GM20431 (cell line): ENCODE data around the gene ISG15.
"Not testable (repeated sequence)": the region's sequence is repeated elsewhere in the genome, so short reads cannot be mapped to it uniquely, and the experiment has no call there.

ENCODE experiments used
- in situ Hi-C: fragments of 300-500 bp; cut with MseI, MboI; formaldehyde crosslinking; loops from one replicate; pipeline ENCODE4 v1.15.0; 2020; ENCODE audit warnings: low sequenced_read_pairs; ENCODE audit not compliant: unreplicated experiment

Gene ISG15

DNA sequence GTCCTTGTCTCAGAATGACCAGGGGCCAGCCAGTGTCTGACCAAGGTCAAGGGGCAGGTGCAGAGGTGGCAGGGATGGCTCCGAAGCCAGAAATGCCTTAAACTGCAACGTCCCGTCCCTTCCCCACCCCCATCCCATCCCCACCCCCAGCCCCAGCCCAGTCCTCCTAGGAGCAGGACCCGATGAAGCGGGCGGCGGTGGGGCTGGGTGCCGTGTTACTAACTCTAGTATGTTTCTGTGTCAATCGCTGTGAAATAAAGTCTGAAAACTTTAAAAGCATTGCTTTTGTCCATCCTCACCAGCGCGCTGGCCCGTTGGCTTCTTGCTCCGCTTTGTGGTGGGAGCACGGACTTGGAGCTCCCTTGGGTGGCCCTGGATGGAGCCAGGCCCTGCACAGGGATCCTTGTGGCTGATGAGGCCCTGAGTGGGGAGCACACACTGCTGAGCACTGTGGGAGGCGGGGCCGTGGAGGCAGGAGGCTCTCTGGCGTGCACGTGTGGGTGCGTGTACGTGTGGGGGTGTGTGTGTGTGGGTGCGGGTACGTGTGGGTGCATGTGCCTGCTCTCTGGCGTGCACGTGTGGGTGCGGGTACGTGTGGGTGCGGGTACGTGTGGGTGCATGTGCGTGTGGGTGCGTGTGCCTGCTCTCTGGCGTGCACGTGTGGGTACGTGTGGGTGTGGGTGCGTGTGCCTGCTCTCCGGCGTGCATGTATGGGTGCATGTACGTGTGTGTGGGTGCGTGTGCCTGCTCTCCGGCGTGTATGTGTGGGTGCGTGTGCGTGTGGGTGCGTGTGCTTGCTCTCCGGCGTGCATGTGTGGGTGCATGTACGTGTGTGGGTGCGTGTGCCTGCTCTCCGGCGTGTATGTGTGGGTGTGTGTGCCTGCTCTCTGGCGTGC lies 42.8 kb downstream of the ISG15 start:
- in situ Hi-C loops = no loop called here

DNA sequence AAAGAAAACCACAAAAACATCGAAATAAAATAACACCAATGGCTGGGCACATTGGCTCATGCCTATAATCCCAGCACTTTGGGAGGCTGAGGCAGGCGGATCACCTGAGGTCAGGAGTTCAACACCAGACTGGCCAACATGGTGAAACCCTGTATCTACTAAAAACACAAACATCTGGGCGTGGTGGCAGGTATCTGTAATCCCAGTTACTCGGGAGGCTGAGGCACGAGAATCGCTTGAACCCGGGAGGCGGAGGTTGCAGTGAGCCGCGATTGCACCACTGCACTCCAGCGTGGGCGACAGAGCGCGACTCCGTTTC lies 44.4 kb downstream of the ISG15 start:
- in situ Hi-C loops = not testable (repeated sequence)

DNA sequence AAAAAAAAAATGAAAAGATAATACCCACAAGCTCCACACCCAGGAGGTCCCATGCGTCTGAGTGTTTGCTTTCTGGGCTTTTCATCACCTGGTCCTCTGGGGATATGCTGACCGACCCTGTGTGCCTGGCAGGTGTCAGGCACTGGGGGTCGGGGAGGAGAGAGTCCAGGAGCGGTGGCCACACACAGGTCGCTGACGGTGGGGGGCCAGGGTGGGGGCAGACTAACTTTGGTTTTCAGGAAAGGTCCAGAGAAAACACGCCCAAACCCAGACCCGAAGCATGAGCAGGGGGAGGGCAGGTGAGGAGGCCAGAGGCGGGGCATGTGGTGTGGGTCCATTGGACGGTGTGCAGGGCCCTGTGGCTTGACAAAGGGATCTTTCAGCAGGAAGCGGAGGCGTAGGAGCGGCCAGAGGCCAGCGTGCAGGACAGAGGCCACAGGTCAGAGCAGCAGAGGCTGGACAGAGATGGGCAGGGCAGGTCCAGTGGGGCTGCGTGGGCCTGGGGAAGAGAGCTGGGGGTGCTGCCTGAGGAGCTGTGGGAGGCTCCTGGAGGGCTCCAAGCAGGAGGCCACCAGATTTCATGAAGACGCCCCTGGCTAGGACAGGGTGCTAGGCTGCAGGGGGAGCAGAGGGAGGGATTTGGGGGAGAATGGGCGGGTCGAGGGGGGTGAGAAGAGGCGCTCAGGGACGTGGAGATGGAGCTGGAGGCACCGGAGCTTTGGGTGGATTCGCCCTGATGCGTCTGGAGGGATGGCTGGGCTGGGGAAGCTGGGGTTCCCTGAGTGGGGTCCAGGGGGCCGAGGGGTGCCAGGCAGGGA lies 45.0 kb downstream of the ISG15 start:
- in situ Hi-C loops = no loop called here

DNA sequence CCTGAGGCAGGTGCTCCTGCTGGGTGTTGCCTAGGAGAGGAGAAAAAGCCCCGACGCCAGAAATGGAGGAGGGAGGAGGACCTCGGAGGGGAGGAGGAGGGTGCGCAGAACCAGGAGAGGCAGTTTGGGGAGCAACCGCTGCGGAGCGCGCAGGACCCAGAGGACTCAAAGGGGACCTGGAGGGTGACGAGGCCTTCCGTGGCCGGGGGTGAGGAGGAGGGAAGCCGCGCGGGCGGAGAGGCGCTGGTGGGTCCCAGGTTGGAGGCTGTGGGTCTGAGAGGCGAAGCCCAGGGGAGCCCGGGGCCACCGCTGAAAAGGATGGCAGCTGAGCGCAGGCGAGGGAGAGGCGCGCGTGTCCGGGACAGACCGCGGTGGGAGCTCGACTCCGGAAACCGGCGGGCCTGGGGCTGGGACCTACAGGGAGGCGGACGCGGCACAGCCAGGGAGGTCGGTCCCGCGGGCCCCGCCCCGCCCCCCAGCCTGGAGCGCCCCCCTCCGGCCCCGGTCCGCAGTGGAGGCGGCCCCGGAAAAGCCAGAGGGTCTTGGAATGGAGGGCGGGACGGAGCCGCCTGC lies 45.7 kb downstream of the ISG15 start:
- in situ Hi-C loops = no loop called here

DNA sequence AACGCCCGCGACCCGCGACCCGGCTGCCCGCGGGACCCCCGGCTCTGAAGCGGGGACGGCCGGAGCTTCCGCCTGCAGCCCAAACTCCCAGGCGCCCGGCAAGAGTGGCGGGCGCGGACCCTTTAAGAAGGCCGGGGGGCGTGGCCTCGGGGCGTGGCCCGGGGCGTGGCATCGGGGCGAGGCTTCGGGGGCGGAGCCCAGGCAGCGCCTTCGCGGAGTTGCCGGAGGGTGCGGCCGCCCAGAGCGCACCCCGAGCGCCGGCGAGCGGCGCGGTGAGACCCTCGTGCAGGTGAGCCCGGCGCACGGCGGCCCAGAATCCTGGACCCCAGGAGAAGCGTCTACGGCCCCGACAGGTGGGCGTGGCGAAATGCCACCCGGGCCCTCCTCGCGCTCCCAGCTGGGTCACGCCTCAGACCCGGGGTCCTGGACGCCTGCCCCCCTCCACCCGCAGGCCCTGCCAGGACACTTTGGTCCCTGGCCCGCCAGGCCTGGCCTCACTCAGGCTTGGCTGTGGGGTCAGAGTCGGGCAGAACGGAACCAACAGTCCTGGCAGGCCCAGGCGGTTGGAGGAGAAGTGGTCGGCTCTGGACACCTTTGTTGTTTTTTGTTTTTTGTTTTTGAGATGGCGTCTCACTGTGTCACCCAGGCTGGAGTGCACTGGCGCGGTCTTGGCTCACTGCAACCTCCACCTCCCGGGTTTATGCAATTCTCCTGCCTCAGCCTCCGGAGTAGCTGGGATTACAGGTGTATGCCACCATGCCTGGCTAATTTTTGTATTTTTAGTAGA lies 46.4 kb downstream of the ISG15 start:
- in situ Hi-C loops = no loop called here

DNA sequence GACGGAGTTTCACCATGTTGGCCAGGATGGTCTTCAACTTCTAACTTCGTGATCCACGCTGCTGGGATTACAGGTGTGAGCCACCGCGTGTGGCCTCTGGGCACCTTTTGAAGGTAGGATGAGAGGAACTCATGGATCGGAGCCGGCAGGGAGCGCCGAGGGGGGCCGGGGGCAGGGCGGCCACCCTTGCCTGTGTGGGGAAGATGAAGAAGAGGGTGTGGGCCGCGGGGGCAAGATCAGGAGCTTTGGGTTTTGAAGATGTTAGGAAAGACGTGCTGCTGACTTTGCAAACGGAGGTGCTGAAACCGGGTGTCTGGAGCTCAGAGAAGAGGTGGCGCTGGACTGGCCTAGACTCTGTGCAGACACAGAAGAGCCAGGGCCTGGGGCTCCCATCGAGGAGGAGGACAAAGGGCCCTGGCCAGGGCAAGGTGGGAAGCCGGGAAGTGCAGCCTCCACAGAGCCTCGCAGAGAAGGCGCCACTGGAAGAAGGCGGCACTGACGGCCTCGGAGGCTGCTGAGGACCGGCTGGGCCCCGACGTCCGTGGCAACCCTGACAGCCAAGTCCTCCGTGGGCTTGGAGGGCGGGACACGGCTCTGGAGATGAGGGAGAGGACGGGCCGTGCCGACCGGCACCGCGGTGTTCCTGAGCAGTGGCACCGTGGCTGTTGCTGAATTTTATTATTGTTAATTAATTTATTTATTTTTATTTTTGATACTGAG lies 47.1 kb downstream of the ISG15 start:
- in situ Hi-C loops = no loop called here

DNA sequence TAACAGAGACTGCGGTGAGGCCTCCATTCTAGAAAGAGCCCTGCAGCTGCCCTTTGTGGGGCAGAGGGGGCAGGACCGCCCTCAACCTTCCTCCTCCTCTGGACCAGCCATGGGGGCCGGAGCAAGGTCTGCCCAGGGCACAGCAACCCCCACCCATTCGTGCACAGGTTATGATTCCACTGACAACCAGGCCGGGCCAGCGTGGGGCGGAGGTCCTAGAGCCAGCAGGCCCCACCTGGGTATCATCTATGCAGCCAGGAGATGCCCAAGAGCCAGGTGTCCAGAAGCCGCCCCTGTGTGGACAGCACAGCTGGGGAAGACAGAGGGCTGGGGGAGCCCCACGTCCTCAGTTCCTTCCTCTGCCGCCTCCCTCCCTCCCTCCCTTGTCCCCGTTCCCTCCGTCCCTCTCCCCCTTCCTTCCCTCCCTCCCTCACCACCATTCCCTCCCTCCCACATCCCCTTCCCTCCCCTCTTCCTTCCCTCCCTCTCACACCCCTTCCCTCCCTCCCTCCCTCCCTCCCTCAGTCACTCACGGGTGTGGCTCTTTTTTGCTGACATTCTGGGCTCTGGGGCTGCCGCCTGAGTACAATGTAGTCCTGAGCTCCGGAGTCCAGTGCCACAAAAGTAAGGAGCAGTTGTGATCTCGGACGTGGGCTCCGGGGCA lies 48.5 kb downstream of the ISG15 start:
- in situ Hi-C loops = no loop called here

DNA sequence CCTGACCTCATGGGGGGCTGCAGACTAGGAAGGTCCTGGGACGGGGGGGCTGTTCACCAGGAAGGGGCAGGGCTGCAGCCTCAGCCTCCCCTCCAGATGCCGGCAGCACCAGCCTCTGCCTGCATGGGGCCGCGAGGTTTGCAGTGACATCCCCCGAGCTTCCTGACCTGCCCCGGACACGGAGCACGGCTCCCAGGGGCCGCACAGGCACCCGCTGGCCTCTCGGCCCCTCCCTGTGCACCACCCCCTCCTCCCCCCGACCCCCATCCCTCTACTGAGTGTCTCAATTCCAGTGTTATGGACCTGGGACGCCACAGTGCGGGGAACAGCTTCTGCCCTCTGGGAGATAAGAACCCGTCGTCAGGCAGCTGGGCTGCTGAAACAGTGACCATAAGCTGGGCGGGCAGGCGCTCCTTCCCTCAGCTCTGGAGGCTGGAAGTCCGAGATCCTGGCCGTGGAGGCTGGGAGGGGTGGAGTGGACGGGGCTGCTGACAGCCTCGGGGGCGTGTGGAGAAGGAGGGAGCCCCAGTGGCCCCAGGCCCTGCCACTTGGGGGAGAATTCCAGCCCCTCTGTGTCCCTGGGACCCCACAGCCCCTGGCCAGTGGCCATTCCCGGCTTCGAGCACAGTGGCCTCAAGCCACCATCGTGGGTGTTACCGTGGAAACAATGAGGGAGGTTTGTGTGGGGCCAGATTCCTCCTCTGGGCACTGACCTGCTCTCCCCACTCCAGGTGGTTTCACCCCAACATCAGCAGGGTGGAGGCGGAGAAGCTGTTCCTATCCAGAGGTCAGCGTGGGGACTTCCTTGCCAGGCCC lies 49.3 kb downstream of the ISG15 start:
- in situ Hi-C loops = no loop called here

DNA sequence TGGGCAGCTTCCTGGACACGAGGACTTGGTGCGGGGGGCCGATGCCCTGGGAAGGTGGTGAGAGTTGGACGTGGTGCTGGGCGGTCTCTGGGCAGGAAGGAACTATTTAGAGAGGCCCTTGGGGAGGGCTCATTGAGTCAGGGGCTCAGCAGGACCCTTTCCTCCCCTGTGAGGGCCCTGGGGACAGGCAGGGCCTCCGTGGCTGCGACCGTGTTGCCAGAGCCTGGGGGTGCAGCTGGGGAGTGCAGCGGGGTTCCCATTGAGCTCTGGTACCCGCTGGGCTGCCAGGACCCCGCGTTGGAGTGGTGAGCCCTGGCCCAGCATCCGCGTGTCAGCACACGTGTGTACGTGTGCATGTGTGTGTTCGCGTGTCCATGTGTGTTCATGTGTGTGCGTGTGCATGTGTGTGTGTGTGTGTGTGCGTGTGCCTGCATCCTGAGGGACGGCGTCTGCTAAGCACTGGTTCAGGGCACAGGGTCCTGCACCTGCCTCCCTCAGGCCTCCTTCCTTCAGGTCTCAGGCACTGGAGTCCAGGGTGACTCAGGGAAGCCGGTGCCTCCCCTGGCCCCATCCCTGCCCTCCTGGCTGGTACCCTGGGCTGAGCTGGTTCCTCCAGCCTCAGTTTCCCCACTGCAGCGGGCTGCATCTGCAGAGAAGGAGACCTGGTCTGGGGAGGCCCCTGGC lies 50.1 kb downstream of the ISG15 start:
- in situ Hi-C loops = no loop called here
